HG02610 (cell line): Measurements from ENCODE around the gene DMXL2.
"Not testable (repeated sequence)": the region's sequence is repeated elsewhere in the genome, so short reads cannot be mapped to it uniquely, and the experiment has no call there.

Experiments used
- ATAC-seq: cut with Tn5 transposase; IDR thresholded peaks from one replicate; pipeline ENCODE4 v1.9.1; 2021; ENCODE audit warnings: mild to moderate bottlenecking, moderate library complexity; ENCODE audit not compliant: unreplicated experiment

DMXL2 gene

GRCh38 chr15:51493892-51494291 is 128.7 kb downstream of the DMXL2 start:
- no peak for ATAC-seq

- ATAC-seq = no peak
Measured at GRCh38 chr15:51492528-51492927, 130.0 kb downstream of the DMXL2 start.

- no peak for ATAC-seq
Measured at GRCh38 chr15:51491941-51492340, 130.6 kb downstream of the DMXL2 start.

GRCh38 chr15:51484781-51485180 is 137.8 kb downstream of the DMXL2 start:
- ATAC-seq = no peak

DNA sequence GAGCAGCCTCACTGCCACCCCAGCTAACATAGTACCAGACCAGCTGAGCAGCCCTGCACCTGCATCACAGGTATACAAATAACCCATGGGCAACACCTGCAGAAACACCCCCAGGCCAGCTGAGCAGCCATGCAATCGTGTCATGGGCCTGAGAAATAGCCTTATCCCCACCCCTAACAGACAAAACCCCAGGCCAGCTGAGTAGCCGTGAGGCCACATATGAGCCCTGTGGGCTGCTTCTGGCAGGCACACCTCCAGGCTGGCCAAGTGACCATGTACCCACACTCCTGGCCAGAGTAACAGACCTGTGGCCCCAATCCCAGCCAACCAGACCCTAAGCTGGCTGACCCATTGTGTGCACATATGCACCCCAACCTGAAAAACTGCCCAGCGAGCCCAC is 138.6 kb downstream of the DMXL2 start:
- ATAC-seq = no peak

DNA sequence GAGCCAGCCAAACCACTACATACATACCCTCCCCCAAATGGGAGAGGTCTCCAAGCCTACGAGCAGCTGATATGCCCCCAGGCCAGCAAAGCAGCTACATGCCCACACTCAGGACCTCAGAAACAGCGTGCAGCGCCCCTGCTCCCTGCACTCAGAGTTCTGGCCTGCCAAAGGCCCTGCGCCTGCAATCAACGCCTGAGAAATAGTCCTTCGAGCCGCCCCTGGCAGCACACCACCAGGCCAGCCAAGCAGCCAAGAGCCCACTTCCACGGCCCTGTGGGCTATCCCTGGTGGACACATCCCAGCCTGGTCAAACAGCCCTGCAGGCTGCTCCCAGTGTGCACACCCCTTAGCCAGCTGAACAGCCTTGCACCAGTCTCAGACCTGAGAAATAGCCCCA is 139.1 kb downstream of the DMXL2 start:
- no peak for ATAC-seq

DNA sequence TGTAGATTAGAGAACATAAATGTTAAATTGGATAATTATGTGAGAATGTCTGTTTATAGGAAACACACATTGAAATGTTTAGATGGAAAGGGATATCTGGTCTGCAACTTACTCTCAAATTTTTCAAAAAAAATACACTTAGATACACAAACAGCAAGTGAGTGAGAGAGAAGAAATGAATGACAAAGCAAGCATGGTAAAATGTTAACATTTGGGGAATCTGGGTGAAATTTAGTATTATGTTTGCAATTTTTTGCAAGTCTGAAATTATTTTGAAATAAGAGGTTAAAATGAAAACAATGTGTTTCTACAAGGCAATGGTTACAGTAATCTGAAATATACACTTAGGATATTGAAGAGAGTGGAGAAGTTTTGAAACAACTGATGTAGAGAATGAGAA is 146.8 kb downstream of the DMXL2 start:
- no peak for ATAC-seq

DNA sequence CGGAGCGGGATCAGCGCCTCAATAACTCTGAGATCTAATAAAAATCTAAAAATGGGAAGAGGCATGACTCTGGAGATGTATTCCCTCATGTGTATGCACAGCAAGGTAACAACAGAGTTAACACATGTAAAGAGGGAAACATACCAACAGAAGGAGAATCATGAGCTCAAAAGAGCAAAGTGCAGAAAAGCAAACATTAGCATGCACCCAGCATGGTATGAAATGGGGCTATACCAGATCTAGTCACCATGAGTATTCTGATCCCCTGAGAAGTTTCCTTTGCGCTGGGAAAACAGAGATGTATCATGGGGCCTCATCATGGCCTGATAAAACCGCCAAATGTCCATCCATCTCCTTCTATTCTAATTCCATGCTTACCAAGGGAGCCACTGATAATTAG is 152.1 kb downstream of the DMXL2 start:
- no peak for ATAC-seq

DNA sequence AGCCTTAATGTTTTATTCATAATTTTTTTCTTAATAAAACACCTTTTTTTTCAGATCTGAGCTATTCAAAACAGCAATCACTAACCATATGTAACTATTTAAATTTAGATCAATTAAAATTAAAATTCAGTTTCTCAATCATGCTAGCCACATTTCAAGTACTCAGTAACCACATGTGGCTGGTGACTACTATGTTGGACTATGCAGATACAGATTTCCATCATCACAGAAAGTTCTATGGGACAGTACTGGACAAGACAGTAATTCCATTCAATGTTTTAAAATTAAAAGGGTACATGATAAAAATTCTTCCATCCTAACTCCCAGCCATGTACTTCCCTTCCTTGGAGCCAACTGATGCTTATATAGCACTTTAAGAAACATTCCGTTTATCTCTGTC is 161.8 kb downstream of the DMXL2 start:
- no peak for ATAC-seq

DNA sequence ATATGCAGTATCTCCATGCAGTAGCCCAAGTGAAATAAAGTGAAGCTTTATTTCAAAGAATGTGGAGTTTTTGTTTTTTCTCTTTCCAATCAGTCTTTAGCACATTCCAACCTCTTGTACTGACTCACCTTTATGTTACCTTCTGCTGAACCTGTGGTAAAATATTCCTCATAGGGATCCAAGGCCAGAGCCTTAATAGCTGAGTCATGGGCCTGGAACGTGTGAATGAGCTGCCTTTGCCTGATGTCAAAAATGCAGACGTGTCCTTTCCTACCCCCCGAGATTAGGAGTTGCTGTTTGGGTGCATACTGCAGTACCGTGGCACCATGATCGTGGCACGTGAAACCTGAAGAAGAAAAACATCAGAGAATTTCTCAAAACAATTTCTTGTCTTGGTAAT is 172.6 kb downstream of the DMXL2 start:
- no peak for ATAC-seq

DNA sequence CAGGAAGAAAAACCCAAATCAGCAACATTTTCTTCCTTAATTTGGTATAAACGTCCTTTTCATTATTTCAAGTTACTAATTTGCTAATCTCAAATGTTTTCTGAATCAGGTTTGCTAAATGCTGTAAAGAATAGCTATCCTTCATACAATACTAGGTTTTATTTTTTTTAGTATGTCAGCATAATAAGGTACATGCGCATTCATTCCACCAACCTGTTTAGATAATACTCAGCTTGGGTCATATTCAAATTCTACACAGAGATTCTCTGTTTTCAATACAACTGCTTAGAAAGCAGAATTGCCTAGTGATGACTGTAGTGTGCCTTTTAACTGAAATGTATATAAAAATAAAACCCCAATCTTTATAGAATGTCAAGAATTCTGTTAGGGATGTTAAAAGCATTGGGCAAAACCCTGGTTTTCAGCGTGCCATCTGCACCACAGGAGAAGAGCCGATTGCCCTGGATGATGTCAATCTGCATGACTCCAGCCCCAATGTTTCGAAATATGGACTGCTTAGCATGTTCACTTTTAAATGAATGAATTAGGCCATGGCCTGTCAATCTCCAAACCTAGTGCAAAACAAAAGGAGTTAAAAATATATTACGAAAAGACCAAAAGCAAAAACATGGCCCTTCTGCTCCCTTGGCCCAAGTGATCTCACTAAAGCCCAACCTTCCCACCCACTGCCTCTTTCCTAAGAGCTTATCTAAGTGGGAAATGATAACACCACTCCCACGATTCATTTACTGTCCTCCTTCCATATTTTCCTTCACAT is 173.8 kb downstream of the DMXL2 start:
- no peak for ATAC-seq

DNA sequence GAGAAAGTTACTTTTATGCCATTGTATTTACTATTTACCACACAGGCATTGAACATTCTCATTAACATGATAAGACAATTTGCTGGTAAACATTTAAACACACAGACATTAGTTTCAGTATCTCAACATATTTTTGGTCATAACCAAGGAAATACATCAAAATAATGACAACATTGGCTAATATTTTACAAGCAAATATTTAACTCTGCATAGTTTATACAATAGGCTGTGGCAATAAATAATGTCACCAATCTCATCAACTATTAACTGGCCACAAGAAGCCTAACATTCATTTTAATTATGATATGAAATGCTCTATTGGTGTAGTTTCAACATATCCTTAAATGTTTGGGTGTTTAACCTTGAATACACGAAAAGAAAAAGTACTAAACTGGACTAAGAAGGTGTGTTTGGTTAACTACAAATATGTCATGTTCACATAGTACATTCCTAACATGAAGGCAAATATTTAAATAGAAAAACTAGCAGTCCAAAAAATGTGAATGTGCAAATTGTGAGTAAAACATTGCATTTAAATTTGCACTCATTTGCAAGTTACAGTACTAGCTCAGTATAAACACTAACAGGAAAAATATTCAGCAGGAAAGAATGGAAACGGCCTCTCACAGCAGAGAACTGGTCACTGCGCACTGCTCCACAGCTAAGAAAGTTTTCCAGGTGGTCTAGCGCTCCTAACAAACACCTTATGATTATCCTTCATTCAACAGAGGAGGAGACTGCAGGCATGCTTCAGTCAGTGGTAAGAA is 174.5 kb downstream of the DMXL2 start:
- ATAC-seq = no peak

- ATAC-seq = not testable (repeated sequence)
Measured at GRCh38 chr15:51446029-51446744, 176.4 kb downstream of the DMXL2 start.

GRCh38 chr15:51444807-51445206 is 177.8 kb downstream of the DMXL2 start:
- no peak for ATAC-seq

DNA sequence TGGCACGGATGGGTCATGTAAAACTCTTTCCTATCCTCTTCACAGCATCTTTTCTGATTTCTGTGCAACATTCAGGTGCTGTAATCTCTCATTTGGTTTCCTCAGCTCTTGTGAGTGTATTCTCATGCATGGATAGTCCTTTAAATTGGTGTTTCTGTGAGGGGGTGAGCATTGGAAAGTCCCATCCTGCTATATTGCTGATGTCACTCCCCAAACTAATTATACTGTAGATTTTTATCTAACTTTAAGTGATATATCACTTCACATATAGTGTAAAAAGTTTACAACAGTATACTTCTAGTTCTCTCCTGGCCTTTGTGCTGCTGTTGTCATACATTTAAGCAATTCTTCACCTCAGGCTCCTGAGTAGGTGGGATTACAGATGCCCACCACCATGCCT is 178.5 kb downstream of the DMXL2 start:
- ATAC-seq = no peak

DNA sequence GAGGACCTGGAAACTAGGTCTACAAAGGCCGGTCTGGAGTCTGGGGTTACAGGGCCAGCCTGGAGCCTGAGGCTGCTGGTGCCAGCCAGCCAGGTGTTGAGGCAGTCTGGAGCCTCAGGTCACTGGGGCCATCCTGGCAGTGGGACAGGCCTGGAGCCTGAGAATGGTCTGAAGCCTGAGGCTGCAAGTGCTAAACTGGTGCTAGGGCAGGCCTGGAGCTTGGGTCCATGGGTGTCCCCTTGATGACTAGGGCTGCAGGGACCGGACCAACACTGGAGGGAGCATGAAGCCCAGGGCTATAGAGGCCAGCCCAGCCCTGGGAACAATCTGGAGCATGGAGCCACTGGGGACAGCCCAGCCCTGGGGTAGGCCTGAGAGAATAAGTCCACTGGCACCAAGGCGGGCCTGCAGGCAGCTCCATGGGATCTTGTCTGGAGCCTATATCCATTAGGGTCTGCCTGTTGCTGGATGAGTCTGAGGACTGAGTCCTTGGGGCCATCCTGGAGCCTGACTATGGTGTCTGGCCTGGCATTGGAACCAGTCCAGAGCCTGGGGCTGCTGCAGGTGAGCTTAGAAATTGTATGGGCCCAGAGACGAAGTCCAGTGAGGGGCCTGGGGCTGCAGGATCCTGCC is 179.2 kb downstream of the DMXL2 start:
- ATAC-seq = no peak

DNA sequence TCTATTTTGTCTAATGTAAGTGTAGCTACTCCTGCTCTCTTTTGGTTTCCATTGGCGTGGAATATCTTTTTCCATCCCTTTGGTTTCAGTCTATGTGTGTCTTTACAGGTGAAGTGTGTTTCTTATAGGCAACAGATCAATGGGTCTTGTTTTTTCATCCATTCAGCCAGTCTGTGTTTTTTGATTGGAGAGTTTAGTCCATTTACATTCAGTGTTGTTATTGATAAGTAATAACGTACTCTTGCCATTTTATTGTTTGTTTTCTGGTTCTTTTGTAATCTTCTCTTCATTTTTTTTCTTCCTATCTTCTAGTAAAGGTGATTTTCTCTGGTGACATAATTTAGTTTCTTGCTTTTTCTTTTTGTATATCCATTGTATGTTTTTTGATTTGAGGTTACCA is 184.0 kb downstream of the DMXL2 start:
- no peak for ATAC-seq

DNA sequence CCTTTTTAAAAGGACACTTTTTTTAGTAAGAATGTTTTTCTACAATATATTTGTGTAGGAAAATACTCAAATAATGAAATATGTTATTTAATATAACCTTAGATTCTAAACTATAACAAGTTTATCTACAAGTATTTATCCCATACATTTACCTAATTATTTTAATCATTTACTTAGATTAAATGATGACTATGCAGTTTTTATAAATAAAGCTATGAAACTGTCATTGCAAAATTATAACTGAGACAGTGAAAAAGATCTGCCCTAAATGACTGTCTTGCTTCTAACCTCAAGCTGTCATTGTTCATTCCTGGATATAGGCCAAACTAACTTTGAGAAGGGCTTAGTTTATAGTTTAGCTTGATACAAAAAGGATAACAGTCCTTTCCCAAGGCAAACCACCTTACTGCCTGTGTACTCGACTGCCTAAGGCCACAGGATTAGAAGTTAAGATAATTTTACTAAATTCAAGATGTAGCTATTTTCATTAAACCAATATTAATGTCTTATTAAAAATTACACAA is 197.0 kb downstream of the DMXL2 start:
- no peak for ATAC-seq

DNA sequence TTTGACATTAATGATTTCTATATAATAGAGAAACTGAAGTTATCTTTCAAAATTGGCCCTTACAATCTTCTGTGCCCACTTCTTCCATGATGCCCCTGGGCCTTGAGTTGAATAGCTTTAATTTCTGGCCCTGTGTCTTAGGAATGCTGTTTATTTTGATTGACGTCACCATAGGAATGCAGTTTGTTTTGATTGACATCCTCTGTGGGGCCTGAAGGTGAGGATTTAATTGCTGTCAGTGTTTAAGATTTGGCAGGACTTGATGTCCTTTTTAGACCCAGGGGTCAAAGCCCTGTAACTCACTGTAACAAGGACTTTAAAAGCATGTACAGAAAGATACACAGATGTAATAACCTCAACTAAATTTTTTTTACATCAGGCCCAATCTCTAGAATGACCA is 197.8 kb downstream of the DMXL2 start:
- ATAC-seq = no peak

GRCh38 chr15:51423040-51423439 is 199.5 kb downstream of the DMXL2 start:
- ATAC-seq = not testable (repeated sequence)

GRCh38 chr15:51416129-51416528 is 206.4 kb downstream of the DMXL2 start:
- no peak for ATAC-seq
